AG09309 (cell line): ENCODE measurements around the gene NFIX.

Experiments used
- DNase-seq: peaks from one replicate; pipeline ENCODE4 v3.0.0-alpha.2; 2010; ENCODE audit warnings: low read depth
- H3K4me3 ChIP-seq: 2 replicates; pipeline ENCODE4 v1.5.1; 2011; ENCODE audit warnings: mild to moderate bottlenecking, low read depth, low read length, moderate library complexity; ENCODE audit not compliant: control insufficient read depth
- CTCF ChIP-seq: IDR thresholded peaks from 2 replicates; pipeline ENCODE4 v1.5.1; 2011; ENCODE audit warnings: mild to moderate bottlenecking, low read depth, low read length, inconsistent platforms; ENCODE audit not compliant: insufficient read depth, control insufficient read depth; ENCODE audit errors: missing control alignments

The NFIX gene

GRCh38 chr19:13066226-13066625 is 71.0 kb downstream of the NFIX start:
- no peak for DNase-seq
- H3K4me3 ChIP-seq = no peak overlapping the region
- TF ChIP-seq CTCF = no peak

- DNase-seq = no peak
- TF ChIP-seq CTCF = no peak
- H3K4me3 ChIP-seq = no peak overlapping the region
Observed at GRCh38 chr19:13066933-13067807, 71.9 kb downstream of the NFIX start.

GRCh38 chr19:13068085-13068846 is 73.0 kb downstream of the NFIX start:
- DNase-seq = no peak
- TF ChIP-seq CTCF = no peak
- H3K4me3 ChIP-seq = no peak overlapping the region

- DNase-seq = no peak
- no peak for TF ChIP-seq CTCF
- no peak overlapping the region for H3K4me3 ChIP-seq
Observed at GRCh38 chr19:13069415-13070359, 74.4 kb downstream of the NFIX start.

- no peak overlapping the region for H3K4me3 ChIP-seq
- no peak for TF ChIP-seq CTCF
- no peak for DNase-seq
Observed at GRCh38 chr19:13070425-13071140, 75.3 kb downstream of the NFIX start.
